Transverse colon (tissue), 4 donors: ENCODE measurements around the gene S100A14. TPM values are rescaled to one million over a fixed set of nuclear protein-coding genes. Genes with fewer than 3 reads are reported as not detected.
A peak's percentile ranks its signal among the peaks of the same experiment; 100 is the strongest.

Source experiments
- DNase-seq: peaks from one replicate; pipeline ENCODE4 v3.0.0-alpha.2; 2019
- H3K27ac ChIP-seq, 4 donors: fragments of 200-600 bp; sonication (generic); 2 replicates each; pipeline ENCODE4 v1.5.1; 2016 to 2018; ENCODE audit warnings: inconsistent platforms in 4 of 4
- H3K27me3 ChIP-seq: fragments of 200-600 bp; sonication (generic); 2 replicates; pipeline ENCODE4 v1.5.1; 2017; ENCODE audit warnings: inconsistent platforms
- H3K36me3 ChIP-seq, 4 donors: fragments of 200-600 bp; sonication (generic); 2 replicates each; pipeline ENCODE4 v1.5.1; 2017 to 2019; ENCODE audit warnings: inconsistent platforms in 4 of 4
- H3K4me1 ChIP-seq, 4 donors: fragments of 200-600 bp; sonication (generic); 2 replicates each; pipeline ENCODE4 v1.5.1; 2017 to 2020; ENCODE audit warnings: inconsistent platforms in 4 of 4
- H3K4me3 ChIP-seq, 4 donors: fragments of 200-600 bp; sonication (generic); 1 replicate in 1 of 4; 2 replicates in 3 of 4; pipeline versions ENCODE4 v1.5.1 to v1.6.1; 2017 to 2019; ENCODE audit warnings: inconsistent platforms in 4 of 4
- H3K9me3 ChIP-seq, 2 donors: fragments of 200-600 bp; sonication (generic); 2 replicates each; pipeline ENCODE4 v1.5.1; 2017 to 2019; ENCODE audit warnings: inconsistent platforms in 2 of 2
- EP300 ChIP-seq: sonication (generic); formaldehyde crosslinking; IDR thresholded peaks from one replicate; pipeline ENCODE4 v1.6.1; 2017; ENCODE audit warnings: antibody characterized with exemption, low read depth
- POLR2A ChIP-seq: fragments of 450-650 bp; IDR thresholded peaks from one replicate; pipeline ENCODE4 v1.6.1; 2016; ENCODE audit warnings: antibody characterized with exemption, mild to moderate bottlenecking, moderate library complexity
- POLR2AphosphoS5 ChIP-seq, 3 donors: sonication (generic); formaldehyde crosslinking; IDR thresholded peaks; one replicate each; pipeline ENCODE4 v1.6.1; 2016; ENCODE audit warnings: antibody characterized with exemption in 3 of 3
- WGBS, 2 donors: methylation state at CpG; one replicate each; pipeline ENCODE4 v1.1.5; 2018; ENCODE audit warnings: low coverage in 1 of 2; 5-methylcytosine and 5-hydroxymethylcytosine counted together
- in situ Hi-C, 4 donors: fragments of 200-750 bp; cut with MboI; loops; one replicate each; pipeline versions ENCODE4 v1.15.0 to v1.15.1; 2017; ENCODE audit warnings: low sequenced_read_pairs in 3 of 4, low pct_ligation_motif_present in 1 of 4, low pct_unique_long_range_greater_than_20kb in 1 of 4
- intact Hi-C: fragments of 100-400 bp; cut with DNase I; formaldehyde crosslinking; loops from one replicate; pipeline ENCODE4 v1.15.1; 2023; ENCODE audit warnings: low total_unique reads
- total RNA-seq, 4 donors: library from RNA; depleted of rRNA; stranded (reverse); fragments of >200 nt; gene quantifications; one replicate each; pipeline ENCODE4 v1.1.0, GENCODE V29; 2016
- TF ChIP-seq, protein P1 (sequence below), 5 experiments: fragments of 200-600 bp in 3 of 5; fragments of 450-650 bp in 2 of 5; sonication (generic) in 3 of 5; IDR thresholded peaks; 1 replicate in 2 of 5; 2 replicates in 3 of 5; pipeline ENCODE4 v1.5.1; 2016 to 2017; ENCODE audit warnings: antibody characterized with exemption in 5 of 5, inconsistent platforms in 3 of 5, mild to moderate bottlenecking in 2 of 5, moderate library complexity in 1 of 5

Gene S100A14
- total RNA-seq, 4 donors from 2014 or later: 134 to 514 (median 437) TPM

DNA sequence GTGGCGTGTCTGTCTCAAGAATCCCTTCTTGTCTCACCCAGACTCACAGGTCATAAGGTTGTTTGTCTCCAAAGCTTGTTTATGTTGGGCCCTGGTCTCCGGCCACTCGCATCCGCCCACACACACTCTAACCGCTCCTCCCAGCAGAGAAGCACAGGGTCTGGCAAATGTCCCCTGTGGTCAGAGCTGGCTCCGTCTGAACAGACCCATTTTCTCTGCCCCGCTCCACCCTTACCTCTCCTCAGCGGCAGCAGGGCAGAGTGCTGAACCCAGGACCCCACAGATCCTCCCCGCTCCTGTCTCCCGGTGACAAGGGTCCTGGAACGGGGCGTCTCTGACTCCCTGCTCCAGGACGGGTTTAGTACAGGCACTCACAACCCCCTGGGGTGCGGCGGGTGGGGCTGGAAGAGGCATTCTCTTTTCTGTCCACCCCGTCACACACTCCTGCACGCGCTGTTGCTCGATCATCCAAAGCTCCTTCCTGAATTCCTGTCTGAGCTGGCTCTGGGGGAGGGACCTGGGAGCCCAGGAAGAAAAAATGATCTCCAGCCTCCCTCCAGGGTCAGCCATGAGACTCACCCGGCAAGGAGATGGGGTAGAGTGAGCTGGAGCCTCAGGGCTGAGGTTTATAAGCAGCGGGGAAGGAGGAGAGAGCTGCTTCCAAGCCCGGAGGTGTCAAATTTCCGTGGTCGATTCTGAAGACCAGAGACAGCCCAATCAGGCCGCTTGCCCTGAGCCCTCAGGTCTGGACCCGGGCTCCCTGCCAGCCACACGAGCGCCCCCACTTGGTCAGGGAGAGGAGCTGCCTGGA, 11.0 kb upstream of the S100A14 start, which contains the start of gene S100A13:
S100A13 (minus strand) TSS at position 602 of the 811 bp plus-strand sequence. CDS start 1,033 bp downstream, outside the sequence.
- intact Hi-C loops: no loop called here

DNA sequence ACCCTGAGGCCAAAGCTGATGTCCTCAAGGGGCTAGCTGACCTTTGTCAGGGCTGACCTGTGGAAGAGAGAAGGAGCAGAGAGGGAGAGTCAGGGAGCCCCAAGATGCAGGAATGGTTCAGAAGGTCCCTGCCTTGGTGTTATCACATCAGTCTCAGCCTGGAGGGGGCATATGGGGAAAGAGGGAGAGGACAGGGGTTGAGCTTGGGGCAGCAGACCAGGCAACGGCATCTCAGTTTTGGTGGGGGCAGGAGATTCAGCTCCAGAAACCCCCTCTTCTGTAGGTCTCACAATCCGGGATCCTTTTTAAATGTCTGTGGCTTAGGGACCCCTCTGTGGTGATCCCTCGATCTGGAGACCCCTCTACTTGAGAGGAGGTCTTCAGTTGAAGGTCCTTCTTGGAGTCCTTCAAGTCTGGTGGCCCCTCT, 10.4 kb upstream of the S100A14 start:
- TF ChIP-seq EP300: no peak
- TF ChIP-seq POLR2AphosphoS5 (IDR thresholded peaks at IDR 0.05): no peak
- no peak for TF ChIP-seq POLR2A
- TF ChIP-seq, protein P1, sequence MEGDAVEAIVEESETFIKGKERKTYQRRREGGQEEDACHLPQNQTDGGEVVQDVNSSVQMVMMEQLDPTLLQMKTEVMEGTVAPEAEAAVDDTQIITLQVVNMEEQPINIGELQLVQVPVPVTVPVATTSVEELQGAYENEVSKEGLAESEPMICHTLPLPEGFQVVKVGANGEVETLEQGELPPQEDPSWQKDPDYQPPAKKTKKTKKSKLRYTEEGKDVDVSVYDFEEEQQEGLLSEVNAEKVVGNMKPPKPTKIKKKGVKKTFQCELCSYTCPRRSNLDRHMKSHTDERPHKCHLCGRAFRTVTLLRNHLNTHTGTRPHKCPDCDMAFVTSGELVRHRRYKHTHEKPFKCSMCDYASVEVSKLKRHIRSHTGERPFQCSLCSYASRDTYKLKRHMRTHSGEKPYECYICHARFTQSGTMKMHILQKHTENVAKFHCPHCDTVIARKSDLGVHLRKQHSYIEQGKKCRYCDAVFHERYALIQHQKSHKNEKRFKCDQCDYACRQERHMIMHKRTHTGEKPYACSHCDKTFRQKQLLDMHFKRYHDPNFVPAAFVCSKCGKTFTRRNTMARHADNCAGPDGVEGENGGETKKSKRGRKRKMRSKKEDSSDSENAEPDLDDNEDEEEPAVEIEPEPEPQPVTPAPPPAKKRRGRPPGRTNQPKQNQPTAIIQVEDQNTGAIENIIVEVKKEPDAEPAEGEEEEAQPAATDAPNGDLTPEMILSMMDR (IDR thresholded peaks at IDR 0.05): no peak
- 60 to 66% methylated on average over 1 to 3 of the region's 3 CpGs for WGBS, 2 donors
- Histone ChIP-seq H3K27me3 (no peaks in the 10 kb centered on the region), H3K27ac (peak overlapping the region; percentile 83 to 95 (median 90)), H3K9me3 (no peaks in the 10 kb centered on the region), H3K4me3 (peak overlapping the region; percentile 37 to 49 (median 41)), H3K4me1 (peaks cover 4 to 43% (median 25%) of the 10 kb centered on the region in 4 donors), H3K36me3 (no peaks in the 10 kb centered on the region)
- in situ Hi-C loops (no loop called here), intact Hi-C loops (no loop called here)
- no peak for DNase-seq

More for the DNA sequence above, 11.0 kb upstream of the S100A14 start, which contains the start of gene S100A13:
- Histone ChIP-seq H3K4me3 (peak within 1 kb of the TSS; percentile 37 to 49 (median 41)), H3K36me3 (no peaks in the 10 kb centered on the region), H3K27me3 (no peaks in the 10 kb centered on the region), H3K27ac (peak within 1 kb of the TSS; percentile 83 to 95 (median 90)), H3K9me3 (no peaks in the 10 kb centered on the region), H3K4me1 (peaks cover 4 to 44% (median 25%) of the 10 kb centered on the region in 4 donors)
- in situ Hi-C loops: no loop called here
- peak; percentile 71 for DNase-seq
- WGBS, 2 donors: 30 to 31% methylated on average over 8 to 28 of the region's 28 CpGs
- TF ChIP-seq POLR2A (peak; percentile 81), POLR2AphosphoS5 (IDR thresholded peaks at IDR 0.05) (peak; percentile 72 to 88 (median 74)), EP300 (no peak)
- TF ChIP-seq, protein P1 (IDR thresholded peaks at IDR 0.05): peak in 3 of 5 experiments; percentile 47 to 65 (median 63)

DNA sequence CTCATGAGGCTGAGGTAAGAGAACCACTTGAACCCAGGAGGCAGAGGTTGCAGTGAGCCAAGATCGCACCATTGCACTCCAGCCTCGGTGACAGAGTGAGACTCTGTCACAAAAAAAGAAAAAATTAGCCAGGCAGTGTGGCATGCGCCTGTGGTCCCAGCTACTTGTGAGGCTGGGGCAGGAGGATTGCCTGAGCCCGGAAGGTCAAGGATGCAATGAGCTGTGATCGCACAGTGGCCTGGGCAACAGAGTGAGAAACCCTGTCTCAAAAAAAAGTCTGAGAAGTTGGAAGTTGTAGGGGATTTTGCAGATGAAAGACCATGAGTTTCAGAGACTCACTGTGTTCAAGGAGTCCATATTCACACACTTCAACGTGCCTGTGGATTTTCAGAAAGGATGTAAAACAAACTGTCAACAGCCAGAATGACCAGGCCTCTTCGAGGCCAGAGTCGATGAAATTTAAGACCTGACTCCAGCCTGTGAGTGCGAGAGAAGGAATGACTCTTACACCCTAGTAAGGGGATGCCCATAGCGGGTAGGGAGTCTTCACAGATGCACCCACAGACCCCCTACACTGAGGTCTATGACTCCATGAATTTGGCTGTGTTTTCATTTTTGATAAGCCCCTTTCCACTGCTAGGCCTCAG, 9.0 kb upstream of the S100A14 start:
- no peak for DNase-seq
- H3K9me3 ChIP-seq: no peaks in the 10 kb centered on the region
- no peak for TF ChIP-seq POLR2A
- TF ChIP-seq EP300: no peak
- no peak for TF ChIP-seq POLR2AphosphoS5 (IDR thresholded peaks at IDR 0.05)
- TF ChIP-seq, protein P1 (IDR thresholded peaks at IDR 0.05): no peak
- peaks cover 4 to 29% (median 16%) of the 10 kb centered on the region in 4 donors for H3K4me1 ChIP-seq
- in situ Hi-C loops: no loop called here
- H3K4me3 ChIP-seq: no peak overlapping the region
- intact Hi-C loops: no loop called here
- H3K27ac ChIP-seq: peak overlapping the region; percentile 83 to 95 (median 90)
- 72 to 74% methylated on average over 4 to 10 of the region's 10 CpGs for WGBS, 2 donors
- H3K36me3 ChIP-seq: no peaks in the 10 kb centered on the region
- no peaks in the 10 kb centered on the region for H3K27me3 ChIP-seq

DNA sequence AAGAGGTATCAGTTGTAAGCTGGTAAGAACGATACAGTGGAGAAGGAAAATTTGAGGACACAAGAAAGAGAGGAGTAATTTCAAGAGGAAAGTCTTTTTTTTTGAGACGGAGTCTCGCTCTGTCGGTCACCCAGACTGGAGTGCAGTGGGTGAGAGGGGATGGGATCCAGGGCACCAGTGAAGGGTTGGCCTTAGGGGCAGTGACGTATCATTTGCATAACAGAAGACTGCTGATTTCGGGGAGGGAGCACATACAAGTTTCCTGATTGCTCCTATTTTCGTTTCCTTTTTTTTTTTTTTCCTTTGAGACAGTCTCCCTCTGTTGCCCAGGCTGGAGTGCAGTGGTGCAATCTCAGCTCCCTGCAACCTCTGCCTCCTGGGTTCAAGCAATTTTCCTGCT, 7.0 kb upstream of the S100A14 start:
- intact Hi-C loops: no loop called here
- no peaks in the 10 kb centered on the region for H3K9me3 ChIP-seq
- no peaks in the 10 kb centered on the region for H3K36me3 ChIP-seq
- peak overlapping the region in 2 of 4 donors; percentile 28 to 90 for H3K27ac ChIP-seq
- 74 to 92% methylated on average over 6 to 7 of the region's 7 CpGs for WGBS, 2 donors
- no peak for DNase-seq
- H3K4me1 ChIP-seq: peaks cover 4 to 25% (median 15%) of the 10 kb centered on the region in 4 donors
- TF ChIP-seq, protein P1 (IDR thresholded peaks at IDR 0.05): no peak
- TF ChIP-seq EP300 (no peak), POLR2A (no peak), POLR2AphosphoS5 (IDR thresholded peaks at IDR 0.05) (no peak)
- in situ Hi-C loops: no loop called here
- H3K4me3 ChIP-seq: no peak overlapping the region
- H3K27me3 ChIP-seq: no peaks in the 10 kb centered on the region
